NCI-H1436 (cell line): ENCODE data around the gene MYADML2.

Experiments
- DNase-seq: peaks from one replicate; lab custom pipeline; 2025; lab: John Stamatoyannopoulos, UW

The MYADML2 gene

GRCh38 chr17:81899514-81900166 lies 47.4 kb downstream of the MYADML2 start:
- no peak for DNase-seq

- no peak for DNase-seq
Measured at GRCh38 chr17:81898885-81899284, 48.1 kb downstream of the MYADML2 start.

GRCh38 chr17:81898029-81898866 lies 48.8 kb downstream of the MYADML2 start:
- DNase-seq, result no peak

- DNase-seq, result no peak
Measured at GRCh38 chr17:81895400-81895799, 51.6 kb downstream of the MYADML2 start.

- DNase-seq, result no peak
Measured at GRCh38 chr17:81891303-81891552, 55.8 kb downstream of the MYADML2 start.

GRCh38 chr17:81890447-81891302 lies 56.4 kb downstream of the MYADML2 start:
- DNase-seq, result no peak
